Peyer's patch (tissue), 4 donors: Measurements from ENCODE around the gene MYOZ2.

Experiments used
- CTCF ChIP-seq, 6 experiments: fragments of 450-650 bp in 4 of 6; fragments of 200-600 bp in 2 of 6; sonication (generic) in 1 of 6; IDR thresholded peaks; one replicate each; pipeline ENCODE4 v1.5.1; 2017 to 2019; ENCODE audit warnings: antibody characterized with exemption in 6 of 6, mild to moderate bottlenecking in 3 of 6, moderate library complexity in 1 of 6
- POLR2A ChIP-seq, 2 donors: fragments of 450-650 bp; IDR thresholded peaks; one replicate each; pipeline ENCODE4 v1.5.1; 2017; ENCODE audit warnings: antibody characterized with exemption in 2 of 2, mild to moderate bottlenecking in 2 of 2, moderate library complexity in 2 of 2

- TF ChIP-seq CTCF (IDR thresholded peaks at IDR 0.05) = no peak
- TF ChIP-seq POLR2A (IDR thresholded peaks at IDR 0.05) = no peak
Observed at GRCh38 chr4:119125931-119126330, 9.7 kb upstream of the MYOZ2 start.
